Skeletal muscle satellite cell (primary cell): ENCODE measurements around the gene OAS2.

Source experiments
- H3K27me3 ChIP-seq: 2 replicates; pipeline ENCODE4 v1.7.0; 2013; ENCODE audit warnings: low read length; ENCODE audit not compliant: control insufficient read depth, insufficient read depth
- H3K36me3 ChIP-seq: 2 replicates; pipeline ENCODE4 v1.7.0; 2013; ENCODE audit warnings: mild to moderate bottlenecking, control low read depth, low read length; ENCODE audit not compliant: insufficient read depth
- H3K4me1 ChIP-seq: 2 replicates; pipeline ENCODE4 v1.7.0; 2013; ENCODE audit warnings: low read length; ENCODE audit not compliant: control insufficient read depth, insufficient read depth
- H3K4me2 ChIP-seq: 2 replicates; pipeline ENCODE4 v1.7.0; 2013; ENCODE audit warnings: mild to moderate bottlenecking, low read length
- H3K4me3 ChIP-seq: 2 replicates; pipeline ENCODE4 v1.7.0; 2013; ENCODE audit warnings: low read length
- H3K9ac ChIP-seq: 2 replicates; pipeline ENCODE4 v1.7.0; 2013; ENCODE audit warnings: mild to moderate bottlenecking, low read depth, low read length, moderate library complexity
- H3K9me3 ChIP-seq: replicated peaks from 2 replicates; pipeline ENCODE4 v1.7.0; 2013; ENCODE audit warnings: mild to moderate bottlenecking, control low read depth, low read length

OAS2 gene

DNA sequence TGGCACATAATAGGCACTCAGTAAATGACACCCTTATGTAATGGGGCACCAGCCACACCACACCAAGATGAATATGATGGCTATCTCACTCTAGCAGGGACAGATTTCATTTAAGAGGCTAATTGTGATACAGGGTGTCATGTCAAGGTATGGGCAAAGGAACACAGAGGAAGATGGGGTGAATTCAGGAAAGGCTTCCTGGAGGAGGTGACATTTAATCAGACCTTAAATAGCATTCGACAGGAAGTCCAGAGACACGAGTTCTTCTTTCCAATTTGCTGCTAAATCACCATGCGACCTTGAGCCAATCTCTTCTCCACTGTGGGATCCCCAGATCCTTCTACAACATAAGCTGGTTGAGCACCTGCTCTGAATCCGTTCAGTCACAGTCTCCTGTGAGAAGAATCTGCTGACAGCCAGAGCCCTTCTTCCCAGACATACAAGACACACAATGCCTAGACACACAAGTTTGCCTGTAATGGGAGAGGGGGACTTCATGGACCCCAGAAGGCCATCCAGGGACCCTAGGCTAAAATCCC, 76.7 kb downstream of the OAS2 start:
- H3K4me1 ChIP-seq, result no peaks in the 10 kb centered on the region
- peaks cover 66% of the 10 kb centered on the region for H3K27me3 ChIP-seq

GRCh38 chr12:113055594-113056380, 77.5 kb downstream of the OAS2 start:
- Histone ChIP-seq H3K4me2 (no peak overlapping the region), H3K4me1 (no peaks in the 10 kb centered on the region), H3K4me3 (no peak overlapping the region), H3K27me3 (peaks cover 69% of the 10 kb centered on the region), H3K9ac (no peak overlapping the region), H3K9me3 (no peaks in the 10 kb centered on the region), H3K36me3 (no peaks in the 10 kb centered on the region)

More for the DNA sequence above, 76.7 kb downstream of the OAS2 start:
- Histone ChIP-seq H3K4me3 (no peak overlapping the region), H3K36me3 (no peaks in the 10 kb centered on the region), H3K4me2 (no peak overlapping the region), H3K9me3 (no peaks in the 10 kb centered on the region), H3K9ac (no peak overlapping the region)

DNA sequence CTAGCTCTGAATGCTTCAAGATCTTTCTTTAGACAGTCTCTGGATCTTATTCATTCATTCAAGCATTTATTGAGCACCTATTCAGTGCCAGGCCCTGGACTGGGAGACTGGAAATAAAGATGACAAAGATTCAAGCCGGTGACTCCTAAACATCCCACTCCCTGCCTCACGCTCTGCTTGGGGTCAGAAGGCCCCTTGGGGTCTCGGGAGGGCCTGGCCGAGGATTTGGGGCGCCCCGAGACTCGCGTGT, 78.0 kb downstream of the OAS2 start:
- no peaks in the 10 kb centered on the region for H3K9me3 ChIP-seq
- H3K9ac ChIP-seq, result no peak overlapping the region
- peaks cover 69% of the 10 kb centered on the region for H3K27me3 ChIP-seq
- H3K4me3 ChIP-seq, result no peak overlapping the region
- no peaks in the 10 kb centered on the region for H3K36me3 ChIP-seq
- no peaks in the 10 kb centered on the region for H3K4me1 ChIP-seq
- peak overlapping the region; percentile 54 for H3K4me2 ChIP-seq

GRCh38 chr12:113056631-113057488, 78.5 kb downstream of the OAS2 start, which contains the start of gene DTX1:
DTX1 (plus strand) TSS chr12:113056730; CDS start chr12:113058193, 1,463 bp downstream.
- no peaks in the 10 kb centered on the region for H3K9me3 ChIP-seq
- peaks cover 68% of the 10 kb centered on the region for H3K27me3 ChIP-seq
- H3K9ac ChIP-seq, result no peak within 1 kb of the TSS
- peak within 1 kb of the TSS; percentile 54 for H3K4me2 ChIP-seq
- H3K4me3 ChIP-seq, result peak within 1 kb of the TSS; percentile 13
- H3K4me1 ChIP-seq, result no peaks in the 10 kb centered on the region
- H3K36me3 ChIP-seq, result no peaks in the 10 kb centered on the region

GRCh38 chr12:113057565-113058485, 79.5 kb downstream of the OAS2 start:
- Histone ChIP-seq H3K4me3 (no peak overlapping the region), H3K4me1 (no peaks in the 10 kb centered on the region)

DNA sequence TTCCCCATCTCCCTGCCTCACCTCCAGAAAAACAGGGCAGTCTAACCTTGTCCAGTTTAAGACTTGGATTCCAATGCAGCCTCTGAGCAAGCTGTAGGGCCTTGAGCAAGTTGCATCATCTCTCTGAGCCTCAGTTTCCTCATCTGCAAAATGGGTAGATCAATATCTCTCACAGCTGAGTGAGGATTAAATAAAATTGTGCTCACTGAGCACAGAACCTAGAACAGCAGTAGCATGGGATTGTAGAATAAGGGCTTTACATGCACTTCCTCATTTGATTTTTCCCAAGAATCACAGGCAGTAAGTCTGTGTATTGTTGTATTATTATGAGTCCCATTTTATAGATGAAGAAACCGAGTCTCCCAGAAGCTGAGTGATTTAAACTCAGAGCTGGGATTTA, 80.2 kb downstream of the OAS2 start:
- Histone ChIP-seq H3K36me3 (no peaks in the 10 kb centered on the region), H3K9ac (no peak overlapping the region), H3K9me3 (no peaks in the 10 kb centered on the region), H3K27me3 (peaks cover 78% of the 10 kb centered on the region), H3K4me2 (no peak overlapping the region), H3K4me3 (no peak overlapping the region), H3K4me1 (no peaks in the 10 kb centered on the region)

More at GRCh38 chr12:113057565-113058485, 79.5 kb downstream of the OAS2 start:
- no peak overlapping the region for H3K9ac ChIP-seq
- H3K36me3 ChIP-seq, result no peaks in the 10 kb centered on the region
- H3K27me3 ChIP-seq, result peaks cover 74% of the 10 kb centered on the region
- no peak overlapping the region for H3K4me2 ChIP-seq
- no peaks in the 10 kb centered on the region for H3K9me3 ChIP-seq

- Histone ChIP-seq H3K9ac (no peak overlapping the region), H3K4me1 (no peaks in the 10 kb centered on the region), H3K27me3 (peaks cover 81% of the 10 kb centered on the region), H3K4me3 (no peak overlapping the region), H3K4me2 (no peak overlapping the region), H3K9me3 (no peaks in the 10 kb centered on the region), H3K36me3 (no peaks in the 10 kb centered on the region)
Observed at GRCh38 chr12:113059071-113059595, 80.8 kb downstream of the OAS2 start.

- H3K9me3 ChIP-seq, result no peaks in the 10 kb centered on the region
- no peak overlapping the region for H3K4me2 ChIP-seq
- H3K9ac ChIP-seq, result no peak overlapping the region
- no peak overlapping the region for H3K4me3 ChIP-seq
- no peaks in the 10 kb centered on the region for H3K4me1 ChIP-seq
- H3K27me3 ChIP-seq, result peaks cover 78% of the 10 kb centered on the region
- no peaks in the 10 kb centered on the region for H3K36me3 ChIP-seq
Observed at GRCh38 chr12:113060336-113060960, 82.1 kb downstream of the OAS2 start.

GRCh38 chr12:113061061-113061694, 82.9 kb downstream of the OAS2 start:
- Histone ChIP-seq H3K4me2 (no peak overlapping the region), H3K9ac (no peak overlapping the region), H3K4me1 (no peaks in the 10 kb centered on the region), H3K27me3 (peaks cover 70% of the 10 kb centered on the region), H3K36me3 (no peaks in the 10 kb centered on the region), H3K4me3 (no peak overlapping the region), H3K9me3 (no peaks in the 10 kb centered on the region)
